Thoracic aorta endothelial cell (primary cell): ENCODE data around the gene FES. TPM values are rescaled to one million over a fixed set of nuclear protein-coding genes. Genes with fewer than 3 reads are reported as not detected.

Experiments used
- small RNA-seq: library from RNA; depleted of rRNA; stranded (forward); fragments of <200 nt; gene quantifications from one replicate; pipeline ENCODE3, GENCODE V24; 2012
- total RNA-seq: library from RNA; depleted of rRNA; stranded (reverse); fragments of >200 nt; gene quantifications from 2 replicates; pipeline ENCODE4 v1.2.3, GENCODE V29; 2012

FES gene
- 40.8 and 50.6 TPM in 2 replicates for total RNA-seq

GRCh38 chr15:90883976-90884718 lies at the start of gene FES:
Gene FES (plus strand): TSS chr15:90884504. CDS start chr15:90885046, 542 bp downstream.

GRCh38 chr15:90868261-90868689 lies 16.0 kb upstream of the FES start, which contains the start of gene FURIN:
Gene FURIN (plus strand): TSS chr15:90868588. CDS start chr15:90875741, 7,153 bp downstream.

GRCh38 chr15:90902840-90903732 lies 18.8 kb downstream of the FES start, which contains the start of gene MAN2A2:
Gene MAN2A2 (plus strand): TSS chr15:90903302. CDS start chr15:90904208, 906 bp downstream.

GRCh38 chr15:90931828-90932659 lies 47.7 kb downstream of the FES start, which contains the start of gene HDDC3:
Gene HDDC3 (minus strand): TSS chr15:90932549. CDS start chr15:90932540, 9 bp downstream.

GRCh38 chr15:90934949-90935751 lies 50.8 kb downstream of the FES start, which contains the start of gene UNC45A:
Gene UNC45A (plus strand): TSS chr15:90935285. CDS start chr15:90935325, 40 bp downstream.

Small RNA genes within 50 kb of the gene (small RNA-seq; reads per million reads assigned to genes)
- gene RN7SL363P: not detected

Other genes starting within 250 kb of the FES start
- gene BLM, start 167.2 kb upstream of the FES start, total RNA-seq: 21.3 and 22.0 TPM in 2 replicates
- 64.8 and 101 TPM in 2 replicates for gene FURIN, start 15.9 kb upstream of the FES start, total RNA-seq
- gene MAN2A2, start 18.8 kb downstream of the FES start, total RNA-seq: 19.7 and 21.6 TPM in 2 replicates
- 12.0 and 14.4 TPM in 2 replicates for gene HDDC3, start 48.0 kb downstream of the FES start, total RNA-seq
- gene UNC45A, start 50.8 kb downstream of the FES start, total RNA-seq: 85.5 and 99.4 TPM in 2 replicates
- 9.2 and 11.1 TPM in 2 replicates for gene RCCD1, start 70.4 kb downstream of the FES start, total RNA-seq
- 194 and 268 TPM in 2 replicates for gene PRC1, start 110.0 kb downstream of the FES start, total RNA-seq
- 7.3 and 8.8 TPM in 2 replicates for gene VPS33B, start 138.1 kb downstream of the FES start, total RNA-seq
- not detected in 2 replicates for gene SV2B, start 215.8 kb downstream of the FES start, total RNA-seq